Neural crest cell (in vitro differentiated cells): ENCODE data around the gene PRODH. TPM values are rescaled to one million over a fixed set of nuclear protein-coding genes. Genes with fewer than 3 reads are reported as not detected.
"Not testable (repeated sequence)": the region's sequence is repeated elsewhere in the genome, so short reads cannot be mapped to it uniquely, and the experiment has no call there.

Source experiments
- DNase-seq: peaks from one replicate; pipeline ENCODE4 v3.0.0; 2021; ENCODE audit warnings: low read depth, mixed read lengths, low spot score
- H3K27ac Mint-ChIP-seq: one replicate; pipeline ENCODE4 v1.8.0; 2021; ENCODE audit warnings: mild to moderate bottlenecking, mixed read lengths; ENCODE audit not compliant: unreplicated experiment
- H3K27me3 Mint-ChIP-seq: 2 replicates; pipeline ENCODE4 v1.8.0; 2021; ENCODE audit warnings: low read depth, mild to moderate bottlenecking, mixed read lengths
- H3K36me3 Mint-ChIP-seq: 2 replicates; pipeline ENCODE4 v1.8.0; 2021; ENCODE audit warnings: low read depth, mild to moderate bottlenecking, mixed read lengths
- H3K4me1 Mint-ChIP-seq: 2 replicates; pipeline ENCODE4 v1.8.0; 2021; ENCODE audit warnings: mixed read lengths
- H3K4me3 Mint-ChIP-seq: one replicate; pipeline ENCODE4 v1.8.0; 2021; ENCODE audit warnings: mild to moderate bottlenecking, mixed read lengths
- H3K9me3 Mint-ChIP-seq: 2 replicates; pipeline ENCODE4 v1.8.0; 2021; ENCODE audit warnings: mixed read lengths
- CTCF ChIP-seq: fragments of 200-600 bp; sonication (generic); conservative IDR thresholded peaks from 2 replicates; pipeline ENCODE4 v1.5.0; 2021; ENCODE audit warnings: antibody characterized with exemption, mild to moderate bottlenecking
- total RNA-seq: library from RNA; stranded (reverse); gene quantifications from 2 replicates; pipeline ENCODE4 v1.2.1, GENCODE V29; 2021

Gene PRODH
- total RNA-seq, 1 donor from 2014 or later: 0.09 TPM

GRCh38 chr22:18888115-18888514, 48.0 kb downstream of the PRODH start:
- Mint-ChIP-seq H3K27ac (no peak overlapping the region), H3K36me3 (no peaks in the 10 kb centered on the region), H3K9me3 (no peaks in the 10 kb centered on the region), H3K4me3 (no peak overlapping the region), H3K27me3 (no peaks in the 10 kb centered on the region), H3K4me1 (no peaks in the 10 kb centered on the region)
- TF ChIP-seq CTCF: no peak
- DNase-seq: no peak

GRCh38 chr22:18884465-18884864, 51.6 kb downstream of the PRODH start:
- not testable (repeated sequence) for H3K4me1 Mint-ChIP-seq, H3K27ac Mint-ChIP-seq, H3K27me3 Mint-ChIP-seq, H3K4me3 Mint-ChIP-seq, DNase-seq, H3K9me3 Mint-ChIP-seq, H3K36me3 Mint-ChIP-seq

GRCh38 chr22:18881260-18881659, 54.8 kb downstream of the PRODH start:
- not testable (repeated sequence) for DNase-seq, H3K36me3 Mint-ChIP-seq, H3K4me3 Mint-ChIP-seq, H3K4me1 Mint-ChIP-seq, H3K27me3 Mint-ChIP-seq, H3K9me3 Mint-ChIP-seq, H3K27ac Mint-ChIP-seq

Other genes starting within 250 kb of the PRODH start
- gene DGCR6, start 30.0 kb downstream of the PRODH start, total RNA-seq: 4.8 and 4.9 TPM in 2 replicates
- 83.6 and 91.6 TPM in 2 replicates for gene DGCR2, start 186.1 kb upstream of the PRODH start, total RNA-seq
- not detected in 2 replicates for gene TSSK2, start 195.0 kb upstream of the PRODH start, total RNA-seq
- gene ESS2, start 208.4 kb upstream of the PRODH start, total RNA-seq: 22.7 and 23.5 TPM in 2 replicates
- not detected in 2 replicates for gene GSC2, start 214.0 kb upstream of the PRODH start, total RNA-seq
- 172 and 173 TPM in 2 replicates for gene SLC25A1, start 242.4 kb upstream of the PRODH start, total RNA-seq